Astrocyte (in vitro differentiated cells and primary cell): ENCODE results near the gene SHB.
"Not testable (repeated sequence)": the region's sequence is repeated elsewhere in the genome, so short reads cannot be mapped to it uniquely, and the experiment has no call there.

Source experiments
- CTCF ChIP-seq: IDR thresholded peaks from 2 replicates; pipeline ENCODE4 v1.5.1; 2011; ENCODE audit warnings: low read depth, mild to moderate bottlenecking, inconsistent platforms, low read length, moderate library complexity; ENCODE audit not compliant: insufficient read depth
- EZH2 ChIP-seq: IDR thresholded peaks from 2 replicates; pipeline ENCODE4 v1.6.1; 2012; ENCODE audit warnings: mild to moderate bottlenecking, low read length, inconsistent platforms; ENCODE audit not compliant: insufficient read depth

- TF ChIP-seq CTCF, EZH2: not testable (repeated sequence)
Measured at GRCh38 chr9:37965676-37966345, 103.2 kb downstream of the SHB start.
